ENCODE measurements around the gene RAD18. TPM values are rescaled to one million over a fixed set of nuclear protein-coding genes. Genes with fewer than 3 reads are reported as not detected.

The RAD18 gene
- total and polyA plus RNA-seq, 4 donors = 1.2 to 9.0 (median 4.3) TPM

DNA sequence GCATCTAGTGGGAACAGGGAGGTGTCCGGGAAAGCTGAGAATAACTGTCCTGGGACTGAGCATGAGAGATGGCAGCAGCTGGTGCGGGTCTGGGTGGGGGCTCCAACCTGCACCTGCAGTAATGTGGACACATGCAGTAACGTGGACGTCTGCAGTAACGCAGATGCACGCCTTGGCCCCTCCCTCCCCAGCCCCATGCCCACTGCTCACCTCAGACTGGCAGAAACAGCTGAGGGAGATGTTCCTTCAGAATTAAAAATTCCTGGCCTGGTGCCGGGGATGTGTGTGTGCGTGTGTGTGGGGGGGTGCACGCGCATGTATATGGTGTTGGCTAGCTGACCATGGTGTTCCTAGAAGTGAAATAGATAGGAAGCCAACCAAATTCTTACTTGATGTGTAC, 107.2 kb downstream of the RAD18 start:
- Histone ChIP-seq H3K27me3 (ENCODE audit: control insufficient read depth in 4 of 4, insufficient read depth in 4 of 4, low read length in 3 of 4) (no peaks in the 10 kb centered on the region), H3K36me3 (ENCODE audit: control insufficient read depth in 4 of 4, insufficient read depth in 3 of 4, low read depth in 1 of 4, low read length in 3 of 4) (no peaks in the 10 kb centered on the region), H3K27ac (ENCODE audit: low read depth in 1 of 2, low read length in 2 of 2) (no peak overlapping the region), H3K9me3 (ENCODE audit: control insufficient read depth in 4 of 4, low read length in 3 of 4) (no peaks in the 10 kb centered on the region), H3K4me3 (ENCODE audit: low read depth in 1 of 3, low read length in 3 of 3) (no peak overlapping the region), H3K4me1 (ENCODE audit: control insufficient read depth in 4 of 4, insufficient read depth in 4 of 4, low read length in 3 of 4) (no peaks in the 10 kb centered on the region), H3K9ac (ENCODE audit: low read depth in 1 of 2, low read length in 2 of 2) (no peak overlapping the region)
- no peak for DNase-seq (ENCODE audit: low spot score)
- TF ChIP-seq YY1 (IDR thresholded peaks at IDR 0.05) (no peak), HNF4A (conservative IDR thresholded peaks at IDR 0.05) (no peak), RAD21 (IDR thresholded peaks at IDR 0.05) (no peak), NR2F2 (IDR thresholded peaks at IDR 0.05) (no peak), HNF4G (IDR thresholded peaks at IDR 0.05) (no peak), TAF1 (conservative IDR thresholded peaks at IDR 0.05) (no peak), RXRA (IDR thresholded peaks at IDR 0.05) (no peak), FOXA1 (IDR thresholded peaks at IDR 0.05) (no peak), EGR1 (IDR thresholded peaks at IDR 0.05; ENCODE audit: low read depth in 2 of 2) (no peak), FOXA2 (IDR thresholded peaks at IDR 0.05) (no peak), GABPA (IDR thresholded peaks at IDR 0.05 in 1 of 2, conservative IDR thresholded peaks at IDR 0.05 in 1 of 2) (no peak), SP1 (IDR thresholded peaks at IDR 0.05) (no peak)
- TF ChIP-seq, protein P1, sequence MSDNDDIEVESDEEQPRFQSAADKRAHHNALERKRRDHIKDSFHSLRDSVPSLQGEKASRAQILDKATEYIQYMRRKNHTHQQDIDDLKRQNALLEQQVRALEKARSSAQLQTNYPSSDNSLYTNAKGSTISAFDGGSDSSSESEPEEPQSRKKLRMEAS (IDR thresholded peaks at IDR 0.05) = no peak
- TF ChIP-seq, protein P2, sequence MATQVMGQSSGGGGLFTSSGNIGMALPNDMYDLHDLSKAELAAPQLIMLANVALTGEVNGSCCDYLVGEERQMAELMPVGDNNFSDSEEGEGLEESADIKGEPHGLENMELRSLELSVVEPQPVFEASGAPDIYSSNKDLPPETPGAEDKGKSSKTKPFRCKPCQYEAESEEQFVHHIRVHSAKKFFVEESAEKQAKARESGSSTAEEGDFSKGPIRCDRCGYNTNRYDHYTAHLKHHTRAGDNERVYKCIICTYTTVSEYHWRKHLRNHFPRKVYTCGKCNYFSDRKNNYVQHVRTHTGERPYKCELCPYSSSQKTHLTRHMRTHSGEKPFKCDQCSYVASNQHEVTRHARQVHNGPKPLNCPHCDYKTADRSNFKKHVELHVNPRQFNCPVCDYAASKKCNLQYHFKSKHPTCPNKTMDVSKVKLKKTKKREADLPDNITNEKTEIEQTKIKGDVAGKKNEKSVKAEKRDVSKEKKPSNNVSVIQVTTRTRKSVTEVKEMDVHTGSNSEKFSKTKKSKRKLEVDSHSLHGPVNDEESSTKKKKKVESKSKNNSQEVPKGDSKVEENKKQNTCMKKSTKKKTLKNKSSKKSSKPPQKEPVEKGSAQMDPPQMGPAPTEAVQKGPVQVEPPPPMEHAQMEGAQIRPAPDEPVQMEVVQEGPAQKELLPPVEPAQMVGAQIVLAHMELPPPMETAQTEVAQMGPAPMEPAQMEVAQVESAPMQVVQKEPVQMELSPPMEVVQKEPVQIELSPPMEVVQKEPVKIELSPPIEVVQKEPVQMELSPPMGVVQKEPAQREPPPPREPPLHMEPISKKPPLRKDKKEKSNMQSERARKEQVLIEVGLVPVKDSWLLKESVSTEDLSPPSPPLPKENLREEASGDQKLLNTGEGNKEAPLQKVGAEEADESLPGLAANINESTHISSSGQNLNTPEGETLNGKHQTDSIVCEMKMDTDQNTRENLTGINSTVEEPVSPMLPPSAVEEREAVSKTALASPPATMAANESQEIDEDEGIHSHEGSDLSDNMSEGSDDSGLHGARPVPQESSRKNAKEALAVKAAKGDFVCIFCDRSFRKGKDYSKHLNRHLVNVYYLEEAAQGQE (IDR thresholded peaks at IDR 0.05) = no peak
- TF ChIP-seq, protein P3, sequence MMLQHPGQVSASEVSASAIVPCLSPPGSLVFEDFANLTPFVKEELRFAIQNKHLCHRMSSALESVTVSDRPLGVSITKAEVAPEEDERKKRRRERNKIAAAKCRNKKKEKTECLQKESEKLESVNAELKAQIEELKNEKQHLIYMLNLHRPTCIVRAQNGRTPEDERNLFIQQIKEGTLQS (IDR thresholded peaks at IDR 0.05) = no peak
- TF ChIP-seq, protein P4, sequence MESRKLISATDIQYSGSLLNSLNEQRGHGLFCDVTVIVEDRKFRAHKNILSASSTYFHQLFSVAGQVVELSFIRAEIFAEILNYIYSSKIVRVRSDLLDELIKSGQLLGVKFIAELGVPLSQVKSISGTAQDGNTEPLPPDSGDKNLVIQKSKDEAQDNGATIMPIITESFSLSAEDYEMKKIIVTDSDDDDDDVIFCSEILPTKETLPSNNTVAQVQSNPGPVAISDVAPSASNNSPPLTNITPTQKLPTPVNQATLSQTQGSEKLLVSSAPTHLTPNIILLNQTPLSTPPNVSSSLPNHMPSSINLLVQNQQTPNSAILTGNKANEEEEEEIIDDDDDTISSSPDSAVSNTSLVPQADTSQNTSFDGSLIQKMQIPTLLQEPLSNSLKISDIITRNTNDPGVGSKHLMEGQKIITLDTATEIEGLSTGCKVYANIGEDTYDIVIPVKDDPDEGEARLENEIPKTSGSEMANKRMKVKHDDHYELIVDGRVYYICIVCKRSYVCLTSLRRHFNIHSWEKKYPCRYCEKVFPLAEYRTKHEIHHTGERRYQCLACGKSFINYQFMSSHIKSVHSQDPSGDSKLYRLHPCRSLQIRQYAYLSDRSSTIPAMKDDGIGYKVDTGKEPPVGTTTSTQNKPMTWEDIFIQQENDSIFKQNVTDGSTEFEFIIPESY (IDR thresholded peaks at IDR 0.05) = no peak
- 98% methylated on average over 10 of the region's 10 CpGs for WGBS

DNA sequence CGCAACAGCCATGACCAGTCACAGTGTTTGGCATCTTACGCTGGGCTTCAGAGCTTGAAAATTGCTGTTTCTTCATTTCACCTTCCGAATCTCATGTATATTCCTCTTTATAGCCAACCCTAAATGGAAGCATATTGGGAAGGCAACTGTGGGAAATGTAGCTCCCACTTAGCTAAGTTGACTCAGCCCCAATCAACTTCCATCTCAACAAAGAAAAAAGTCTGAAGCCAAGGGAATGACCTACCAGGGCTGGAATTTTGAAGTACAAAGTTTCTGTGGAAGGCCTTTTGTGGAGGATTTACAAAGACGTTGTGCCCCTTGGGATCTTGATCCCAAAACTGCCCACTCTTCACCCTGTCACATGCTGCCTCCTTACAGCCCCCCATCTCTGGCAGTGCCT, 108.6 kb downstream of the RAD18 start:
- 95% methylated on average over 4 of the region's 4 CpGs for WGBS

More for the DNA sequence above, 108.6 kb downstream of the RAD18 start:
- Histone ChIP-seq H3K27me3 (ENCODE audit: control insufficient read depth in 4 of 4, insufficient read depth in 4 of 4, low read length in 3 of 4) (no peaks in the 10 kb centered on the region), H3K36me3 (ENCODE audit: control insufficient read depth in 4 of 4, insufficient read depth in 3 of 4, low read depth in 1 of 4, low read length in 3 of 4) (no peaks in the 10 kb centered on the region), H3K9me3 (ENCODE audit: control insufficient read depth in 4 of 4, low read length in 3 of 4) (no peaks in the 10 kb centered on the region), H3K9ac (ENCODE audit: low read depth in 1 of 2, low read length in 2 of 2) (no peak overlapping the region), H3K4me1 (ENCODE audit: control insufficient read depth in 4 of 4, insufficient read depth in 4 of 4, low read length in 3 of 4) (no peaks in the 10 kb centered on the region), H3K27ac (ENCODE audit: low read depth in 1 of 2, low read length in 2 of 2) (no peak overlapping the region), H3K4me3 (ENCODE audit: low read depth in 1 of 3, low read length in 3 of 3) (no peak overlapping the region)
- TF ChIP-seq TAF1 (conservative IDR thresholded peaks at IDR 0.05) (no peak), JUND (IDR thresholded peaks at IDR 0.05) (no peak), HNF4G (IDR thresholded peaks at IDR 0.05) (no peak), FOXA1 (IDR thresholded peaks at IDR 0.05) (no peak), HNF4A (conservative IDR thresholded peaks at IDR 0.05) (no peak), FOXA2 (IDR thresholded peaks at IDR 0.05) (no peak), RAD21 (IDR thresholded peaks at IDR 0.05) (no peak), SP1 (IDR thresholded peaks at IDR 0.05) (no peak), YY1 (IDR thresholded peaks at IDR 0.05) (no peak)
- TF ChIP-seq, protein P1 (IDR thresholded peaks at IDR 0.05) = no peak
- TF ChIP-seq, protein P2 (IDR thresholded peaks at IDR 0.05) = no peak
- TF ChIP-seq, protein P3 (IDR thresholded peaks at IDR 0.05) = no peak
- no peak for DNase-seq (ENCODE audit: low spot score)

Data from liver (tissue), 9 donors.